Epithelial cell of esophagus (primary cell): ENCODE data around the gene PTPN6.

Source experiments
- DNase-seq: peaks from one replicate; pipeline ENCODE4 v3.0.0; 2010; ENCODE audit warnings: low read depth
- H3K4me3 ChIP-seq: 2 replicates; pipeline ENCODE4 v1.5.1; 2011; ENCODE audit warnings: mild to moderate bottlenecking, low read length, control low read depth
- TF ChIP-seq, protein P1 (sequence below): IDR thresholded peaks from 2 replicates; pipeline ENCODE4 v1.5.1; 2011; ENCODE audit warnings: low read depth, mild to moderate bottlenecking, low read length, control low read depth, inconsistent platforms; ENCODE audit not compliant: insufficient read depth; ENCODE audit errors: missing control alignments

PTPN6 gene

DNA sequence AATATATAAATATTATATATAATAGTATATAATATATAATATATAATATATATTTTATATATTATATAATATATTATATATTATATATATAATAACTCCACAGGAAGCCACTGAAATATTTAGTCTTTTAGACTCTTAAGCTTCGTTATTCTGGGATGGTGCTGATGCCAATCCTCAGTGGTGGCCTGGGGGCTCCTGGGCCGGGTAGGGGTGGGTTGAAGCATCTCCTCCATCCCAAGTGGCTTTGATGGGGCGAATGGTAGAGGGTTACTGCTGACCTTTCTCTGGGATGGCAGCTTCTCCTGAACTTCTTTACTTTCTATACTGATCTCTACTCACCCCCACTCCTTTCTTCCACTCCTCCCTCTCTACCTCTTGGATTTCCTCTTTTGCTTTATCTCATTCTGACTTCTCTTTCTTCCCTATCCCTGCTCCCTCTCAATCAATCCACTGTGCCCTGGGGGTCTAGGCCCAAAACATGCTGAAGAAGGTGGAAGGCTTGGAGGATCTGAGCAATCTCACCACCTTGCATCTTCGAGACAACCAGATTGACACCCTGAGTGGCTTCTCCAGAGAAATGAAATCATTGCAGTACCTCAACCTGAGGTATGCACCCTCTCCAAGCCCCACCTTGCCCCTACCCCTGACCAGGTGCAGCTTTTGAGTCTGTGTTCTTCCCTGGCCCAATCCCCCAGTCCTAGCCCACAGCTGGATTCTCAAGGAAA, 41.6 kb upstream of the PTPN6 start:
- no peak for DNase-seq
- H3K4me3 ChIP-seq, result no peak overlapping the region
- TF ChIP-seq, protein P1, sequence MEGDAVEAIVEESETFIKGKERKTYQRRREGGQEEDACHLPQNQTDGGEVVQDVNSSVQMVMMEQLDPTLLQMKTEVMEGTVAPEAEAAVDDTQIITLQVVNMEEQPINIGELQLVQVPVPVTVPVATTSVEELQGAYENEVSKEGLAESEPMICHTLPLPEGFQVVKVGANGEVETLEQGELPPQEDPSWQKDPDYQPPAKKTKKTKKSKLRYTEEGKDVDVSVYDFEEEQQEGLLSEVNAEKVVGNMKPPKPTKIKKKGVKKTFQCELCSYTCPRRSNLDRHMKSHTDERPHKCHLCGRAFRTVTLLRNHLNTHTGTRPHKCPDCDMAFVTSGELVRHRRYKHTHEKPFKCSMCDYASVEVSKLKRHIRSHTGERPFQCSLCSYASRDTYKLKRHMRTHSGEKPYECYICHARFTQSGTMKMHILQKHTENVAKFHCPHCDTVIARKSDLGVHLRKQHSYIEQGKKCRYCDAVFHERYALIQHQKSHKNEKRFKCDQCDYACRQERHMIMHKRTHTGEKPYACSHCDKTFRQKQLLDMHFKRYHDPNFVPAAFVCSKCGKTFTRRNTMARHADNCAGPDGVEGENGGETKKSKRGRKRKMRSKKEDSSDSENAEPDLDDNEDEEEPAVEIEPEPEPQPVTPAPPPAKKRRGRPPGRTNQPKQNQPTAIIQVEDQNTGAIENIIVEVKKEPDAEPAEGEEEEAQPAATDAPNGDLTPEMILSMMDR, result no peak

DNA sequence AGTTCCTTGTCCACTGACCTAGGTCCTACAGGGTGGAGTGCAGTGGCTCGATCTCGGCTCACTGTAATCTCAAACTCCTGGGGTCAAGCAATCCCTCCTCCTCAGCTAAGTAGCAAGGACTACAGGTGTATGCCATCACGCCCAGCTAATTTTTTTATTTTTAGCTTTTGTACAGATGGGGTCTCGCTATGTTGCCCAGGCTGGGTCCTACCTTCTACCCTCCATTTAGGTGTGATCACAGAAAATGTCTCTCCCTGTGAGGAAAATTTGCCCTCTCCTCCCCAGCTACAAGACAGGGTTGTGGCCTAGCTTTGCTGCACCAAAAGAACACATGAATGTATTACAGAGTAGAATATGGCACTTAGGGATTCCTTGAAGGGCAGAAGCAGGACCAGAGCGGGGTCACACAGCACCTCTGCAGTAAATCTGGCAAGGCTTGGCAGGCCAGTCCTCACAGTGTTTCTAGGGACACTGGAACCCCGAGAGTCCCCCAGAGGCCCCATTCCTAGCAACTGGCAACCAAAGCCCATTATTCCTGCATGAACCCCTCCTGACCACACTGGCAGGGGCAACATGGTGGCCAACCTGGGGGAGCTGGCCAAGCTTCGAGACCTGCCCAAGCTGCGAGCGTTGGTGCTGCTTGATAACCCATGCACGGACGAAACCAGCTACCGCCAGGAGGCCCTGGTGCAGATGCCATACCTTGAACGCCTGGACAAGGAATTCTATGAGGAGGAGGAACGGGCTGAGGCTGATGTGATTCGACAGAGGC, 38.8 kb upstream of the PTPN6 start:
- DNase-seq, result no peak
- H3K4me3 ChIP-seq, result no peak overlapping the region
- TF ChIP-seq, protein P1, result no peak

DNA sequence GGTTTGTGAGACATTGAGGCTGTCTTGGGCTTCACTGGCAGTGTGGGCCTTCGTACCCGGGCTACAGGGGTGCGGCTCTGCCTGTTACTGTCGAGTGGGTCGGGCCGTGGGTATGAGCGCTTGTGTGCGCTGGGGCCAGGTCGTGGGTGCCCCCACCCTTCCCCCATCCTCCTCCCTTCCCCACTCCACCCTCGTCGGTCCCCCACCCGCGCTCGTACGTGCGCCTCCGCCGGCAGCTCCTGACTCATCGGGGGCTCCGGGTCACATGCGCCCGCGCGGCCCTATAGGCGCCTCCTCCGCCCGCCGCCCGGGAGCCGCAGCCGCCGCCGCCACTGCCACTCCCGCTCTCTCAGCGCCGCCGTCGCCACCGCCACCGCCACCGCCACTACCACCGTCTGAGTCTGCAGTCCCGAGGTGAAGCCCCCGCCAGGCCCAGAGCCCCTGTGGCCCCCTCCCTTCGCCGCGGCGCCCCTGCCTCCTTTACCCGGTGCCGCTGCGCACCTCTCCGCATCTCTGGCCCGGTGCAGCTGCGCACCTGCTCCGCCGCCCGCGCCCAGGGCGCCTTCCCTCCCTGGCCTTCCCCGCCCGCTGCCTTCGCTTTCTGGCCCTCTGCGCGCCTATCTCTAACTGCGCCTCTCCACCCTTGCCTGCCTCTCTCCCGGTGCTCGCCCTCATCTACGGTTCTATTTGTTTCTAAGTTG, 36.8 kb upstream of the PTPN6 start, which contains the start of gene ENO2:
ENO2 (plus strand) TSS at position 335 of the 701 bp plus-strand sequence. CDS start 1,253 bp downstream, outside the sequence.
- peak within 1 kb of the TSS; percentile 38 for H3K4me3 ChIP-seq
- TF ChIP-seq, protein P1, result no peak
- DNase-seq, result peak; percentile 63

DNA sequence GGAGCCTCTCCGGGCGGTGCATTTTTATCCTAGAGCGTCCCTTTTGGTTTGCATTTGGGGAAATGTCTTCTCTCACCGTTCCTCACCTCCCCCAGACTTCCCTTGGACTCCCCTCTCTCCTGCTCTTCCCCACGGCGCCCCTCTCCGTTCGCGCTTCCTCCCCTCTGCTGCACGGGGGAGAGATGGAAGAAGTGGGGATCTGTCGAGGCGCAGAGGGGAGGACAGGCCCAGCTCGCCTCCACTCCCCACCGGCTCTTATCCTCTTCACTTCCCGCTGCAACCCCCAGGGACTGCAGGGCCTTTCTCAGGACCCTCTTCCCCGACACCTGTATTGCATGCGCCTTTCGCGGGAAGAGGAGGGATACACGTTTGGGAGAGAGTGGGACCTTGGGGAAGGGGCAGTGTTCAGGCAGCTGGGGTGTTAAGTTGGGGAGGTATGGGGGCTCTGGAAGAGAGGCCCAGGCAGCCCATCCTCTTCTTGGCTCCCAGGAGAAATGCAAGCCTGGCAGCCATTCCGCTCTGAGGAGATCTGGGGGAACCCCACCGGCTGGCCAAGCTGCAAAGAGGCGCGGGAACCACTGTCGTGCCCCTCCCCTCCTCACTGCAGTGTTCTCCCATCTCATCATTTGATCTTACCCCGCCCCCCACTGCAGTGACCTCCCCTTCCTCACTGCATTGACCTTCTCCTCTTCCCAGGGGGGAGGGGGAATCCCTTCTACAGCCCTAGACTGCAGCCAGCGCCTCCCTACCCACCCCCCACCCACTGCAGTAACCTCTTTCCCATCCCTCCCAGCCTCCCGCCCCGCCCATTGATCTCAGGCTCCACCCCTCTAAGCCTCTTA, 36.0 kb upstream of the PTPN6 start:
- no peak for DNase-seq
- peak overlapping the region; percentile 38 for H3K4me3 ChIP-seq
- TF ChIP-seq, protein P1, result no peak

DNA sequence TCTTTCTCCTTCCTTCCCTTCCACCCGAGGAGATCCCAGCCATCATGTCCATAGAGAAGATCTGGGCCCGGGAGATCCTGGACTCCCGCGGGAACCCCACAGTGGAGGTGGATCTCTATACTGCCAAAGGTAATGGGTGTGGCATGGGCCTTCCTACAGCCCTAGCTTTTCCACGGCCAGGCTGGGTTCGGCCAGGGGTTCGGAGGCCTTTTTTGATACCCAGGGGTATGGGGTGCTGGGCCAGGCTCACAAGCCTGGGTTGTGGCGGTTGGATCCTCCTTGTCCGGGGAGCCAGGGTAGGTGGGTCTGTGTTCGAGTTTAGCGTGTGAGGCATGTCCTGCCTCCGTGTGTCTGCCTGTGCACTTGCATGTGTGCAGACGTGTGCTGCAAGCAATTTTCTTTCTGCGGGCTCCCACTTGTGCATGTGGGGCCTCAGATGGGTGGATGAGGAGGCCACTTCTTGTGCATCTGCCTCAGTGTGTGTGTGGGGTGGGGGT, 35.3 kb upstream of the PTPN6 start:
- TF ChIP-seq, protein P1, result no peak
- DNase-seq, result no peak

More for the DNA sequence above, 35.3 kb upstream of the PTPN6 start:
- H3K4me3 ChIP-seq, result no peak overlapping the region
